Transverse colon (tissue), 4 donors: ENCODE results near the gene TLK1.

Experiments
- EP300 ChIP-seq: sonication (generic); formaldehyde crosslinking; IDR thresholded peaks from one replicate; pipeline ENCODE4 v1.6.1; 2017; ENCODE audit warnings: antibody characterized with exemption, low read depth
- POLR2A ChIP-seq: fragments of 450-650 bp; IDR thresholded peaks from one replicate; pipeline ENCODE4 v1.6.1; 2016; ENCODE audit warnings: antibody characterized with exemption, mild to moderate bottlenecking, moderate library complexity
- POLR2AphosphoS5 ChIP-seq, 3 donors: sonication (generic); formaldehyde crosslinking; IDR thresholded peaks; one replicate each; pipeline ENCODE4 v1.6.1; 2016; ENCODE audit warnings: antibody characterized with exemption in 3 of 3
- TF ChIP-seq, protein P1 (sequence below), 5 experiments: fragments of 200-600 bp in 3 of 5; fragments of 450-650 bp in 2 of 5; sonication (generic) in 3 of 5; IDR thresholded peaks; 1 replicate in 2 of 5; 2 replicates in 3 of 5; pipeline ENCODE4 v1.5.1; 2016 to 2017; ENCODE audit warnings: antibody characterized with exemption in 5 of 5, inconsistent platforms in 3 of 5, mild to moderate bottlenecking in 2 of 5, moderate library complexity in 1 of 5

DNA sequence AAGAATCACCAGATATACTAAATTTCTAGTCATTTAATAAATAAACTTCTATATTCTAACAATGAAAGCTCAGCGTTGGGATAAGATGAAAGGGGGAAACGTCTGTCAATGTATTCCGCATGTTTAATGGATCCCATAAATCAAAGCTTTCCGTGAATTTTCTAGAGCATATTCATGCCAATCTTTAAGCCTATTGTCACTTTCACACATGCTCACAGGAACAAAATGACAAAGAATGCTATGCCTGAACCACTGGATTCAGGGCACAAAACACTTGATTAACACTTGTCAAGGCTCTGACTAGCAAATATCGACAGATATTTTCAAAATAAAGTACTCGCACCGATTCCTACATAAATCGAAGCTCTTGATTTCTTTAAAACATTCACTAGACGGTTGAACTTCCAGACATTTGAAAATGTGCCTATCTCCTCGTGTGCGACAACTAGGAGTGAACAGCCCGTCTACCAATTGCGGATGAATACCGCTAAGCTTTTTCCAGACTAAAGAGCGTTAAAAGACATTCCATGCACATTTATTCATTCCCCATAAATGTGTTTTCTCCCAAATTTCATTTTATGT lies 1.8 kb downstream of the TLK1 start:
- TF ChIP-seq, protein P1, sequence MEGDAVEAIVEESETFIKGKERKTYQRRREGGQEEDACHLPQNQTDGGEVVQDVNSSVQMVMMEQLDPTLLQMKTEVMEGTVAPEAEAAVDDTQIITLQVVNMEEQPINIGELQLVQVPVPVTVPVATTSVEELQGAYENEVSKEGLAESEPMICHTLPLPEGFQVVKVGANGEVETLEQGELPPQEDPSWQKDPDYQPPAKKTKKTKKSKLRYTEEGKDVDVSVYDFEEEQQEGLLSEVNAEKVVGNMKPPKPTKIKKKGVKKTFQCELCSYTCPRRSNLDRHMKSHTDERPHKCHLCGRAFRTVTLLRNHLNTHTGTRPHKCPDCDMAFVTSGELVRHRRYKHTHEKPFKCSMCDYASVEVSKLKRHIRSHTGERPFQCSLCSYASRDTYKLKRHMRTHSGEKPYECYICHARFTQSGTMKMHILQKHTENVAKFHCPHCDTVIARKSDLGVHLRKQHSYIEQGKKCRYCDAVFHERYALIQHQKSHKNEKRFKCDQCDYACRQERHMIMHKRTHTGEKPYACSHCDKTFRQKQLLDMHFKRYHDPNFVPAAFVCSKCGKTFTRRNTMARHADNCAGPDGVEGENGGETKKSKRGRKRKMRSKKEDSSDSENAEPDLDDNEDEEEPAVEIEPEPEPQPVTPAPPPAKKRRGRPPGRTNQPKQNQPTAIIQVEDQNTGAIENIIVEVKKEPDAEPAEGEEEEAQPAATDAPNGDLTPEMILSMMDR (IDR thresholded peaks at IDR 0.05) = no peak
- TF ChIP-seq POLR2AphosphoS5 (IDR thresholded peaks at IDR 0.05) (no peak), EP300 (no peak), POLR2A (no peak)
